Neuronal stem cell (in vitro differentiated cells): Measurements from ENCODE around the gene SOX1.
A peak's percentile ranks its signal among the peaks of the same experiment; 100 is the strongest.

Experiments
- DNase-seq: peaks from one replicate; pipeline ENCODE4 v3.0.0-alpha.2; 2013; ENCODE audit warnings: low spot score
- H2AFZ ChIP-seq: one replicate; pipeline ENCODE4 v1.6.1; 2013; ENCODE audit warnings: mild to moderate bottlenecking, low read length, inconsistent platforms
- H2AK5ac ChIP-seq: 2 replicates; pipeline ENCODE4 v1.6.1; 2013; ENCODE audit warnings: low read depth, mild to moderate bottlenecking, inconsistent platforms, low read length, moderate library complexity, mixed read lengths
- H2BK120ac ChIP-seq: 2 replicates; pipeline ENCODE4 v1.6.1; 2013; ENCODE audit warnings: low read depth, mild to moderate bottlenecking, inconsistent platforms, low read length, moderate library complexity, mixed read lengths
- H2BK12ac ChIP-seq: one replicate; pipeline ENCODE4 v1.6.1; 2013; ENCODE audit warnings: low read length, inconsistent platforms
- H2BK15ac ChIP-seq: 2 replicates; pipeline ENCODE4 v1.6.1; 2013; ENCODE audit warnings: mild to moderate bottlenecking, low read length, inconsistent platforms, mixed read lengths
- H2BK5ac ChIP-seq: one replicate; pipeline ENCODE4 v1.6.1; 2013; ENCODE audit warnings: inconsistent platforms, mild to moderate bottlenecking, low read length, moderate library complexity
- H3K14ac ChIP-seq: one replicate; pipeline ENCODE4 v1.6.1; 2013; ENCODE audit warnings: low read length, inconsistent platforms
- H3K18ac ChIP-seq: 2 replicates; pipeline ENCODE4 v1.6.1; 2013; ENCODE audit warnings: low read length, inconsistent platforms
- H3K23ac ChIP-seq: 2 replicates; pipeline ENCODE4 v1.6.1; 2013; ENCODE audit warnings: low read depth, mild to moderate bottlenecking, mixed read lengths, low read length, inconsistent platforms; ENCODE audit not compliant: poor library complexity
- H3K27ac ChIP-seq: replicated peaks from 3 replicates; pipeline ENCODE4 v1.5.1; 2013; ENCODE audit warnings: low read length, inconsistent platforms
- H3K27me3 ChIP-seq, 3 experiments: 2 replicates each; pipeline ENCODE4 v1.6.1; 2013; ENCODE audit warnings: low read length in 3 of 3, mild to moderate bottlenecking in 2 of 3, inconsistent platforms in 1 of 3, low read depth in 1 of 3, mixed read lengths in 1 of 3, moderate library complexity in 1 of 3; ENCODE audit not compliant: control insufficient read depth in 3 of 3, insufficient read depth in 3 of 3
- H3K36me3 ChIP-seq, 2 donors: replicated peaks in 1 of 2; 2 replicates each; pipeline ENCODE4 v1.6.1; 2013; ENCODE audit warnings: low read length in 2 of 2; ENCODE audit not compliant: control insufficient read depth in 2 of 2, insufficient read depth in 2 of 2
- H3K4ac ChIP-seq: 2 replicates; pipeline ENCODE4 v1.6.1; 2013; ENCODE audit warnings: inconsistent platforms, mild to moderate bottlenecking, low read length, moderate library complexity
- H3K4me1 ChIP-seq, 2 donors: 1 replicate in 1 of 2; 2 replicates in 1 of 2; pipeline ENCODE4 v1.6.1; 2013; ENCODE audit warnings: low read length in 2 of 2, low read depth in 1 of 2; ENCODE audit not compliant: control insufficient read depth in 2 of 2, insufficient read depth in 1 of 2
- H3K4me2 ChIP-seq: one replicate; pipeline ENCODE4 v1.6.1; 2013; ENCODE audit warnings: mild to moderate bottlenecking, low read length, inconsistent platforms; ENCODE audit not compliant: insufficient read depth, poor library complexity, severe bottlenecking
- H3K4me3 ChIP-seq, 2 donors: 2 replicates each; pipeline ENCODE4 v1.5.1; 2013; ENCODE audit warnings: low read length in 2 of 2, mild to moderate bottlenecking in 2 of 2, inconsistent platforms in 1 of 2, moderate library complexity in 1 of 2
- H3K79me1 ChIP-seq: one replicate; pipeline ENCODE4 v1.6.1; 2013; ENCODE audit warnings: low read depth, mild to moderate bottlenecking, inconsistent platforms, low read length, moderate library complexity
- H3K9ac ChIP-seq: one replicate; pipeline ENCODE4 v1.6.1; 2013; ENCODE audit warnings: mild to moderate bottlenecking, low read depth, low read length, inconsistent platforms; ENCODE audit not compliant: poor library complexity
- H3K9me3 ChIP-seq, 2 donors: replicated peaks in 1 of 2; 2 replicates each; pipeline versions ENCODE3 to v1.6.1; 2013; ENCODE audit warnings: low read length in 2 of 2, mild to moderate bottlenecking in 2 of 2, inconsistent platforms in 1 of 2, low read depth in 1 of 2, mixed read lengths in 1 of 2, moderate library complexity in 1 of 2; ENCODE audit not compliant: control insufficient read depth in 2 of 2, insufficient read depth in 1 of 2
- H4K8ac ChIP-seq: one replicate; pipeline ENCODE4 v1.6.1; 2013; ENCODE audit warnings: low read depth, mild to moderate bottlenecking, inconsistent platforms, low read length, moderate library complexity
- H4K91ac ChIP-seq: one replicate; pipeline ENCODE4 v1.6.1; 2013; ENCODE audit warnings: low read length, low read depth, mild to moderate bottlenecking, inconsistent platforms; ENCODE audit not compliant: poor library complexity
- WGBS, 2 donors: extraction: QIAGEN DNeasy Blood & Tissue Kit; methylation state at CpG; one replicate each; pipeline ENCODE4 v1.1.7; 2013; ENCODE audit warnings: missing lambda C conversion rate in 2 of 2, mixed read lengths in 1 of 2; ENCODE audit not compliant: insufficient read length in 2 of 2, insufficient replicate concordance in 1 of 2; ENCODE audit errors: extremely low coverage in 2 of 2; 5-methylcytosine and 5-hydroxymethylcytosine counted together

SOX1 gene

GRCh38 chr13:112066624-112067004 lies 335 bp upstream of the SOX1 start:
- no peak overlapping the region for H3K23ac ChIP-seq
- peak overlapping the region; percentile 90 for H3K9ac ChIP-seq
- H2BK5ac ChIP-seq = peak overlapping the region; percentile 78
- no CpG with 5 or more reads among the region's 56 CpGs for WGBS, 2 donors
- peak overlapping the region; percentile 98 for H3K18ac ChIP-seq
- no peak overlapping the region for H3K4ac ChIP-seq
- H3K36me3 ChIP-seq = peaks cover 2 to 31% of the 10 kb centered on the region in 2 donors
- peak; percentile 88 for DNase-seq
- H3K27me3 ChIP-seq = peaks cover 8 to 67% (median 13%) of the 10 kb centered on the region in 3 experiments
- no peak overlapping the region for H4K8ac ChIP-seq
- H3K4me2 ChIP-seq = peak overlapping the region; percentile 98
- peaks cover 3% of the 10 kb centered on the region in 2 donors for H3K9me3 ChIP-seq
- peaks cover 2% of the 10 kb centered on the region for H3K79me1 ChIP-seq
- peaks cover 14 to 24% of the 10 kb centered on the region in 2 donors for H3K4me1 ChIP-seq
- peak overlapping the region; percentile 89 to 95 for H3K4me3 ChIP-seq
- H2AK5ac ChIP-seq = no peak overlapping the region
- peak overlapping the region; percentile 61 for H3K27ac ChIP-seq
- H3K14ac ChIP-seq = no peak overlapping the region
- H2AFZ ChIP-seq = peak overlapping the region; percentile 94
- H2BK12ac ChIP-seq = peak overlapping the region; percentile 91
- no peak overlapping the region for H4K91ac ChIP-seq
- H2BK15ac ChIP-seq = peak overlapping the region; percentile 99
- H2BK120ac ChIP-seq = peak overlapping the region; percentile 99

- peak overlapping the region; percentile 96 for H3K9ac ChIP-seq
- H2BK5ac ChIP-seq = no peak overlapping the region
- H3K9me3 ChIP-seq = peaks cover 3% of the 10 kb centered on the region in 2 donors
- H2AFZ ChIP-seq = no peak overlapping the region
- peaks cover 14 to 20% of the 10 kb centered on the region in 2 donors for H3K4me1 ChIP-seq
- H3K18ac ChIP-seq = peak overlapping the region; percentile 90
- no peak overlapping the region for H3K14ac ChIP-seq
- H4K8ac ChIP-seq = no peak overlapping the region
- H2BK15ac ChIP-seq = peak overlapping the region; percentile 72
- H2AK5ac ChIP-seq = peak overlapping the region; percentile 51
- peaks cover 2 to 34% of the 10 kb centered on the region in 2 donors for H3K36me3 ChIP-seq
- H4K91ac ChIP-seq = no peak overlapping the region
- peak overlapping the region; percentile 65 for H3K4me2 ChIP-seq
- no CpG with 5 or more reads among the region's 103 CpGs for WGBS, 2 donors
- H3K79me1 ChIP-seq = peaks cover 2% of the 10 kb centered on the region
- peak overlapping the region; percentile 89 to 95 for H3K4me3 ChIP-seq
- no peak overlapping the region for H3K4ac ChIP-seq
- DNase-seq = no peak
- no peak overlapping the region for H2BK120ac ChIP-seq
- peak overlapping the region; percentile 86 for H2BK12ac ChIP-seq
- peaks cover 0 to 57% (median 13%) of the 10 kb centered on the region in 3 experiments for H3K27me3 ChIP-seq
- H3K27ac ChIP-seq = no peak overlapping the region
- peak overlapping the region; percentile 57 for H3K23ac ChIP-seq
These were observed 1.1 kb downstream of the SOX1 start for GRCh38 chr13:112067871-112068539.

- peak overlapping the region; percentile 90 for H3K18ac ChIP-seq
- H3K27me3 ChIP-seq = peaks cover 0 to 51% (median 9%) of the 10 kb centered on the region in 3 experiments
- no peak overlapping the region for H3K23ac ChIP-seq
- peaks cover 2% of the 10 kb centered on the region for H3K79me1 ChIP-seq
- H3K27ac ChIP-seq = no peak overlapping the region
- no peak overlapping the region for H4K91ac ChIP-seq
- H2BK120ac ChIP-seq = no peak overlapping the region
- peak overlapping the region; percentile 65 for H3K4me2 ChIP-seq
- no peak overlapping the region for H3K4ac ChIP-seq
- peak overlapping the region; percentile 87 for H3K9ac ChIP-seq
- no CpG with 5 or more reads among the region's 80 CpGs for WGBS, 2 donors
- H3K9me3 ChIP-seq = no peaks in the 10 kb centered on the region
- no peak for DNase-seq
- peaks cover 14 to 18% of the 10 kb centered on the region in 2 donors for H3K4me1 ChIP-seq
- H3K4me3 ChIP-seq = peak overlapping the region; percentile 89 to 95
- no peak overlapping the region for H2BK15ac ChIP-seq
- peaks cover 2 to 34% of the 10 kb centered on the region in 2 donors for H3K36me3 ChIP-seq
- peak overlapping the region; percentile 28 for H3K14ac ChIP-seq
- H2AFZ ChIP-seq = no peak overlapping the region
- peak overlapping the region; percentile 77 for H4K8ac ChIP-seq
- no peak overlapping the region for H2AK5ac ChIP-seq
- H2BK12ac ChIP-seq = peak overlapping the region; percentile 67
- H2BK5ac ChIP-seq = no peak overlapping the region
These were observed 1.7 kb downstream of the SOX1 start for GRCh38 chr13:112068540-112069060.

GRCh38 chr13:112069061-112069844 lies 2.3 kb downstream of the SOX1 start:
- no peak overlapping the region for H2AK5ac ChIP-seq
- no peak overlapping the region for H4K91ac ChIP-seq
- no peak overlapping the region for H4K8ac ChIP-seq
- peaks cover 2 to 34% of the 10 kb centered on the region in 2 donors for H3K36me3 ChIP-seq
- WGBS, 2 donors = no CpG with 5 or more reads among the region's 33 CpGs
- peaks cover 2% of the 10 kb centered on the region for H3K79me1 ChIP-seq
- no peak overlapping the region for H3K9ac ChIP-seq
- H3K23ac ChIP-seq = no peak overlapping the region
- peak overlapping the region; percentile 65 for H3K4me2 ChIP-seq
- H3K4ac ChIP-seq = no peak overlapping the region
- H2BK120ac ChIP-seq = no peak overlapping the region
- no peak overlapping the region for H3K27ac ChIP-seq
- H2AFZ ChIP-seq = no peak overlapping the region
- H3K9me3 ChIP-seq = no peaks in the 10 kb centered on the region
- no peak for DNase-seq
- H3K14ac ChIP-seq = no peak overlapping the region
- no peak overlapping the region for H2BK5ac ChIP-seq
- H3K18ac ChIP-seq = no peak overlapping the region
- peaks cover 14 to 22% of the 10 kb centered on the region in 2 donors for H3K4me1 ChIP-seq
- H2BK15ac ChIP-seq = no peak overlapping the region
- peak overlapping the region; percentile 89 to 95 for H3K4me3 ChIP-seq
- H2BK12ac ChIP-seq = no peak overlapping the region
- H3K27me3 ChIP-seq = peaks cover 0 to 45% (median 3%) of the 10 kb centered on the region in 3 experiments
